A549 treated with CpdA at 1 μM for 4 hours (cell line): ENCODE results near the gene VEGFD. TPM values are rescaled to one million over a fixed set of nuclear protein-coding genes. Genes with fewer than 3 reads are reported as not detected.

ENCODE experiments used
- total RNA-seq: library from RNA; stranded (reverse); fragments of 200-300 nt; extraction: Qiagen RNA extraction; gene quantifications from 5 replicates; pipeline ENCODE4 v1.2.3, GENCODE V29; 2022; ENCODE audit warnings: low read depth

VEGFD gene
- total RNA-seq: 0.27 to 0.84 TPM (median 0.32 TPM) in 5 replicates

GRCh38 chrX:15384304-15384703, at the start of gene VEGFD:
Gene VEGFD (minus strand): TSS chrX:15384413. CDS start chrX:15383946, 467 bp downstream.

GRCh38 chrX:15335135-15336022, 48.8 kb downstream of the VEGFD start, which contains the start of gene PIGA:
Gene PIGA (minus strand): TSS chrX:15335523. CDS start chrX:15331930, 3,593 bp downstream.

GRCh38 chrX:15315509-15315908, 68.7 kb downstream of the VEGFD start, which contains the start of gene ASB11:
Gene ASB11 (minus strand): TSS chrX:15315640. CDS start chrX:15315605, 35 bp downstream.

Other genes starting within 250 kb of the VEGFD start
- 20.0 to 27.1 TPM (median 21.0 TPM) in 5 replicates for gene ASB9, start 114.3 kb downstream of the VEGFD start, total RNA-seq
- 0.03 TPM in 1 of 5 replicates, not detected in the others for gene ASB11, start 68.8 kb downstream of the VEGFD start, total RNA-seq
- gene PIGA, start 48.9 kb downstream of the VEGFD start, total RNA-seq: 7.6 to 14.6 TPM (median 8.8 TPM) in 5 replicates
- gene PIR, start 108.9 kb upstream of the VEGFD start, total RNA-seq: 49.8 to 58.6 TPM (median 57.7 TPM) in 5 replicates
- not detected in 5 replicates for gene BMX, start 116.4 kb upstream of the VEGFD start, total RNA-seq
- 0.01 TPM in 1 of 5 replicates, not detected in the others for gene ACE2, start 216.5 kb upstream of the VEGFD start, total RNA-seq